ENCODE measurements around the gene INSM1. TPM values are rescaled to one million over a fixed set of nuclear protein-coding genes. Genes with fewer than 3 reads are reported as not detected.

Gene INSM1, protein sequence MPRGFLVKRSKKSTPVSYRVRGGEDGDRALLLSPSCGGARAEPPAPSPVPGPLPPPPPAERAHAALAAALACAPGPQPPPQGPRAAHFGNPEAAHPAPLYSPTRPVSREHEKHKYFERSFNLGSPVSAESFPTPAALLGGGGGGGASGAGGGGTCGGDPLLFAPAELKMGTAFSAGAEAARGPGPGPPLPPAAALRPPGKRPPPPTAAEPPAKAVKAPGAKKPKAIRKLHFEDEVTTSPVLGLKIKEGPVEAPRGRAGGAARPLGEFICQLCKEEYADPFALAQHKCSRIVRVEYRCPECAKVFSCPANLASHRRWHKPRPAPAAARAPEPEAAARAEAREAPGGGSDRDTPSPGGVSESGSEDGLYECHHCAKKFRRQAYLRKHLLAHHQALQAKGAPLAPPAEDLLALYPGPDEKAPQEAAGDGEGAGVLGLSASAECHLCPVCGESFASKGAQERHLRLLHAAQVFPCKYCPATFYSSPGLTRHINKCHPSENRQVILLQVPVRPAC
- total RNA-seq (2022) (not detected in 2 replicates), Bru-seq, nascent RNA (not detected), BruChase-seq, experiment 1, labeled RNA remaining after a 2-hour chase (percentile 16 among the genes with signal in this experiment), BruChase-seq, experiment 2, labeled RNA remaining after a 6-hour chase (percentile 23 among the genes with signal in this experiment)
- long read RNA-seq: 0 reads

DNA sequence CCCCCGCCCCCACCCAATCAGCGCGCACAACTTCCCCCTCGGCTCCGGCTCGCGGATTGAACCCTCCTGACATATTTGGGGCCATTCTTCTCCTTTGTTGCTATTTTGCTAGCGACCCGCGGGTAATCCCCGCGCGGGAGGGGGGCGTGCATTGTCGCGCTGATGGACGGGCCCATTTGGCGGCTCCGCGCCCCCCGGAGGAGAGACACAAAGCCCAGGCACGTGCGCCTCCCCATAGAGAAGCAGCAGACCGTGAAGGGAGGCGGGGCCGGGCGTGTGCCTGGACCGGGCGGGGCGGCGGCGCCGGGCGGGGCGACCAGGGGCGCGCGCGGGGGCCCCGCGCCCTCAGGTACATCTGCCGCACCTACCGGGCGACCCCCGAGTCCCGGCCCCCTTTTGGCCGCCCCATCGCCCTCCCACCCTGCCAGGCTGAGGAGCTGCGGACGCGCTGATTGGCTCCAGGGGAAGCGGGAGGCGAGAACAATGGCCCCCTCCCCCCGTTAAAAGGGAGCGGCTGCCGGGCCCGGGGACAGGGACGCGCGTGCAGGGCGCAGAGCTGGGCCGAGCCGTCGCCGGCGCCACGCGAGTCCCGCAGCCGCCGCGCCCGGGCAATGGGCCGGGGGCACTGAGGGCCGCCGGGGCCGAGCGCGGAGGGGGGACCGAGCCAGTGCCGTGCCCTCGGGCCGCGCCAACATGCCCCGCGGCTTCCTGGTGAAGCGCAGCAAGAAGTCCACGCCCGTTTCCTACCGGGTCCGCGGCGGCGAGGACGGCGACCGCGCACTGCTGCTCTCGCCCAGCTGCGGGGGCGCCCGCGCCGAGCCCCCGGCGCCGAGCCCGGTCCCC, at the start of gene INSM1:
TSS of gene INSM1 (plus strand) at position 530 of the 843 bp plus-strand sequence. CDS start at position 694, 164 bp downstream.
- peaks cover 12% of the 10 kb centered on the region for H3K4me1 ChIP-seq
- H3K27me3 ChIP-seq (replicated peaks; ENCODE audit: control insufficient read depth, insufficient read depth, low read length): no peaks in the 10 kb centered on the region; the same call in 1 of the 2 replicates
- DNase-seq: peak in 1 of 2 experiments; percentile 24
- peaks cover 17% of the 10 kb centered on the region for H3K4me1 Mint-ChIP-seq (ENCODE audit: low read depth, unreplicated experiment)
- no peaks in the 10 kb centered on the region for H3K36me3 Mint-ChIP-seq (ENCODE audit: insufficient read depth, unreplicated experiment)
- no peaks in the 10 kb centered on the region for H3K36me3 ChIP-seq (ENCODE audit: control insufficient read depth, insufficient read depth, low read length)
- no peak within 1 kb of the TSS for H3K27ac Mint-ChIP-seq (ENCODE audit: unreplicated experiment)
- H3K9me3 ChIP-seq: 0 out of 2 replicates have a peak, but pooled peaks cover 3% of the 10 kb centered on the region
- H3K9me3 Mint-ChIP-seq (ENCODE audit: unreplicated experiment): no peaks in the 10 kb centered on the region
- H3K27me3 Mint-ChIP-seq (ENCODE audit: insufficient read depth, unreplicated experiment): peaks cover 47% of the 10 kb centered on the region
- POLR2A ChIA-PET: no interaction called here
- intact Hi-C loops (cut with micrococcal nuclease; ENCODE audit: unreplicated experiment): loop anchor here (10.0 kb wide), 2 partner anchors 117 to 233 kb away; no protein-coding TSS in a partner anchor
- no TSS peak for BruUV-seq (replicated peaks)
- CTCF ChIA-PET: no interaction called here
- H3K4me3 ChIP-seq (ENCODE audit: low read depth, low read length): peak within 1 kb of the TSS; percentile 35
- TF ChIP-seq, protein P1, sequence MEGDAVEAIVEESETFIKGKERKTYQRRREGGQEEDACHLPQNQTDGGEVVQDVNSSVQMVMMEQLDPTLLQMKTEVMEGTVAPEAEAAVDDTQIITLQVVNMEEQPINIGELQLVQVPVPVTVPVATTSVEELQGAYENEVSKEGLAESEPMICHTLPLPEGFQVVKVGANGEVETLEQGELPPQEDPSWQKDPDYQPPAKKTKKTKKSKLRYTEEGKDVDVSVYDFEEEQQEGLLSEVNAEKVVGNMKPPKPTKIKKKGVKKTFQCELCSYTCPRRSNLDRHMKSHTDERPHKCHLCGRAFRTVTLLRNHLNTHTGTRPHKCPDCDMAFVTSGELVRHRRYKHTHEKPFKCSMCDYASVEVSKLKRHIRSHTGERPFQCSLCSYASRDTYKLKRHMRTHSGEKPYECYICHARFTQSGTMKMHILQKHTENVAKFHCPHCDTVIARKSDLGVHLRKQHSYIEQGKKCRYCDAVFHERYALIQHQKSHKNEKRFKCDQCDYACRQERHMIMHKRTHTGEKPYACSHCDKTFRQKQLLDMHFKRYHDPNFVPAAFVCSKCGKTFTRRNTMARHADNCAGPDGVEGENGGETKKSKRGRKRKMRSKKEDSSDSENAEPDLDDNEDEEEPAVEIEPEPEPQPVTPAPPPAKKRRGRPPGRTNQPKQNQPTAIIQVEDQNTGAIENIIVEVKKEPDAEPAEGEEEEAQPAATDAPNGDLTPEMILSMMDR (IDR thresholded peaks at IDR 0.05; ENCODE audit: insufficient read depth in 1 of 2, low read depth in 1 of 2, low read length in 1 of 2, severe bottlenecking in 1 of 2, unreplicated experiment in 1 of 2): no peak
- H3K4me3 Mint-ChIP-seq (ENCODE audit: unreplicated experiment): peak within 1 kb of the TSS; percentile 56

- H3K27me3 ChIP-seq (replicated peaks; ENCODE audit: control insufficient read depth, insufficient read depth, low read length): no peaks in the 10 kb centered on the region
- no peaks in the 10 kb centered on the region for H3K4me1 ChIP-seq
- no peak overlapping the region for H3K27ac Mint-ChIP-seq (ENCODE audit: unreplicated experiment)
- H3K36me3 Mint-ChIP-seq (ENCODE audit: insufficient read depth, unreplicated experiment): no peaks in the 10 kb centered on the region
- ChIA-PET POLR2A (no interaction called here), CTCF (no interaction called here)
- no peaks in the 10 kb centered on the region for H3K9me3 ChIP-seq
- intact Hi-C loops (cut with micrococcal nuclease; ENCODE audit: unreplicated experiment): no loop called here
- TF ChIP-seq, protein P1 (IDR thresholded peaks at IDR 0.05; ENCODE audit: insufficient read depth in 1 of 2, low read depth in 1 of 2, low read length in 1 of 2, severe bottlenecking in 1 of 2, unreplicated experiment in 1 of 2): no peak
- H3K9me3 Mint-ChIP-seq (ENCODE audit: unreplicated experiment): no peaks in the 10 kb centered on the region
- no peak for DNase-seq
- no peak overlapping the region for H3K4me3 ChIP-seq (ENCODE audit: low read depth, low read length)
- BruUV-seq (replicated peaks): no TSS peak
- H3K4me1 Mint-ChIP-seq (ENCODE audit: low read depth, unreplicated experiment): no peaks in the 10 kb centered on the region
- no peaks in the 10 kb centered on the region for H3K27me3 Mint-ChIP-seq (ENCODE audit: insufficient read depth, unreplicated experiment)
- no peaks in the 10 kb centered on the region for H3K36me3 ChIP-seq (ENCODE audit: control insufficient read depth, insufficient read depth, low read length)
- H3K4me3 Mint-ChIP-seq (ENCODE audit: unreplicated experiment): no peak overlapping the region
Measured at GRCh38 chr20:20318365-20319161, 49.3 kb upstream of the INSM1 start.

Data from Caco-2 (cell line).